ENCODE data around the gene STIP1.

DNA sequence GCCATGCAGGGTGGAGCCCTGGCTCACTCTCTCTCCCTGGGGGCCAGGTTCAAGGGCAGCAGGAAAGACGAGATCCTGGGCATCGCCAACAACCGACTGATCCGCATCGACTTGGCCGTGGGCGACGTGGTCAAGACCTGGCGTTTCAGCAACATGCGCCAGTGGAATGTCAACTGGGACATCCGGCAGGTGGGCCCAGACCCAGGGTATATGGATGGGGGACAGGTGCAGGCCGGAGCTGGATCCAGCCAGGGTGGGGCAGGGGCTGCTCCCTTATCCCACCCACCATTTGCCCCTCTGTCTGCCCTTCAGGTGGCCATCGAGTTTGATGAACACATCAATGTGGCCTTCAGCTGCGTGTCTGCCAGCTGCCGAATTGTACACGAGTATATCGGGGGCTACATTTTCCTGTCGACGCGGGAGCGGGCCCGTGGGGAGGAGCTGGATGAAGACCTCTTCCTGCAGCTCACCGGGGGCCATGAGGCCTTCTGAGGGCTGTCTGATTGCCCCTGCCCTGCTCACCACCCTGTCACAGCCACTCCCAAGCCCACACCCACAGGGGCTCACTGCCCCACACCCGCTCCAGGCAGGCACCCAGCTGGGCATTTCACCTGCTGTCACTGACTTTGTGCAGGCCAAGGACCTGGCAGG lies 37.2 kb downstream of the STIP1 start:
- TF ChIP-seq CTCF (IDR thresholded peaks at IDR 0.05; ENCODE audit: low read length) (no peak), EZH2 (optimal IDR thresholded peaks at IDR 0.05; ENCODE audit: low read depth, low read length) (no peak), EZH2phosphoT487 (IDR thresholded peaks at IDR 0.05; ENCODE audit: low read length) (no peak)

Measured in MM.1S (cell line).